ENCODE data around the gene ZNF292. TPM values are rescaled to one million over a fixed set of nuclear protein-coding genes. Genes with fewer than 3 reads are reported as not detected.
"Not testable (repeated sequence)": the region's sequence is repeated elsewhere in the genome, so short reads cannot be mapped to it uniquely, and the experiment has no call there.

Gene ZNF292
- total RNA-seq, 1 donor from 2014 or later, result 25.5 TPM

GRCh38 chr6:87264481-87264880 is 109.1 kb downstream of the ZNF292 start:
- DNase-seq (ENCODE audit: extremely low read depth, low read depth, low spot score), result no peak

DNA sequence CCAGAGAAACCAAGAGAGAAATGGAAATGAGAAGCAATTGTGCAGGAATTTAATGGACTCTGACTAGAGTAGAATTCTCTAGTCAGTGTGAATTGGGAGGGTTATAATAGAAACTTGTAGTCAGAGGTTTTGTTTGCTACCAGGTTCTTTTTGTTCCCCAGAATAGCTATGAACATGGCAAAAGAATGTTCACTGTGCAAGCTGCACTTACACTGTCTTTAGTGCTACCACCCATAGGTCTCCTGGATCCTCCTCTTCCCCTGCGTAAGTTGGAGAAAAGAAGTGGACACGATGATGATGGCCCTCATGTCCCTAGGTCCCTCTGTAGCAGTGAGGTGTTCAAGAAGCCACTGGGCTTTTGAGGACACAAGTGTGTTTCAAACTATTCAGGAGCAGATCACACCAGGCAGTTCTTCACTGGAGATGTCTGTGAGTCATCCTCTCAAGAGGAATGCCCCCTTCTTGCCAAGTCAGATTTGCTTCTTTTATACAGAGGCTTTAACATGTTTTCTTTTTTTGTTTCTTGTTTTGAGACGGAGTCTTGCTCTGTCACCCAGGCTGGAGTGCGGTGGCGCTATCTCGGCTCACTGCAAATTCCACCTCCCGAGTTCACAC is 119.4 kb downstream of the ZNF292 start:
- no peak for DNase-seq (ENCODE audit: extremely low read depth, low read depth, low spot score)

- no peak for DNase-seq (ENCODE audit: extremely low read depth, low read depth, low spot score)
Measured at GRCh38 chr6:87276624-87277023, 121.3 kb downstream of the ZNF292 start.

- peak; percentile 5 for DNase-seq (ENCODE audit: extremely low read depth, low read depth, low spot score)
Measured at GRCh38 chr6:87277123-87277522, 121.8 kb downstream of the ZNF292 start.

DNA sequence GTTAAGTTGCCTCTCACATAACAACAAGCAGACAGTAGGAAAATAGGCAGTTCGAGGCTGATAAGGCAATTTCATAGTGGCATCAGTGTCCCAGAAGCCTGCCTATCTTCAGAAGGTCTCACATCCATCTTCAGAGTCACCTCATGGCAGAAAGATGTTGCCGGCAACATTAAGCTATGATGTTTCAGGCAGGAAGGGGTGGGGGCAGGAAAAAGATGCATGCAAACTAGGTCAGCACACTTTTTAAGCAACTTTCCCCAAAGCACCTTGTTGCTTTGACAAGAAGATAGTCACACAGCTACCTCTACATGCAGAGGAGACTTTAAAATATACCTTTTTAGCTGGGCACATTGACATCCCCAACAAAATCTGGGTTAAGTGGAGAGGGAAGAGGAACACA is 123.8 kb downstream of the ZNF292 start:
- DNase-seq (ENCODE audit: extremely low read depth, low read depth, low spot score), result no peak

- no peak for DNase-seq (ENCODE audit: extremely low read depth, low read depth, low spot score)
Measured at GRCh38 chr6:87281426-87281825, 126.1 kb downstream of the ZNF292 start.

DNA sequence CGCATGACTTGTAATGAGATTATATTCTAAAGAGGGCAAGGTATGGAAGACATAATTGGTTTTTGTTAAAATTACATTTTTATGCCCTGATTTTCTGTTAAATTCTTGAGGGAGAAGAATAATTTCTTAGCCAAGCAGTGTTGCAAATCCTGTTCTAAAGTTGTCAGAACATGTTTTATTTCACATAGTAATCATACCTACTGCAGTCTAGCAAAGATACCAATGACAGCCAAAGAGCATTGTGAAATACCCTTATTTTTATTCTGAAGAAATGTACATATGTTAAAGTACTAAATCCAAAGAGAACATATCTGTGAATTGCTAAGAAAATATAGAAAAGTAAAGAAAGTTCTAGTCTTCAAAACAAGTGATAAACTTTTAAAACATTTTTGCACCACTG is 127.4 kb downstream of the ZNF292 start:
- no peak for DNase-seq (ENCODE audit: extremely low read depth, low read depth, low spot score)

GRCh38 chr6:87283461-87283860 is 128.1 kb downstream of the ZNF292 start:
- DNase-seq (ENCODE audit: extremely low read depth, low read depth, low spot score), result no peak

DNA sequence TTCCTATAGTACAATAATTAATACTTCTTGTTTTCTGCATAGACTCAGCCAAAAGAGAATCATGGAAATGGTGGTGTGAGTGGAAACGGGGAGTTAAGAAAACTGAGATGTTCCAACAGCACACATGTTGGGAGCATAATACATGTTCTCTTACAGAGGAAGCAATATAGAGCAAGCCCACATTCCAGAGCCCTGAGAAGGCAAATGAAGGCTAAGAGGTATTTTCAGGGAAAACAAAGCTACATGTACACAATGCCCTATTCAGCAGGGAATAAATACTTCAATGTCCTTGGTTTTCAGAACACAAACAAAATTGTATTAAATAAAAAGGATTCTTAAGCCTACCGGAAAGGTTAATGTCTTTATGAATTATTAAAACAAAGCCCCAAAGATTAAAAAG is 131.9 kb downstream of the ZNF292 start:
- peak; percentile 20 for DNase-seq (ENCODE audit: extremely low read depth, low read depth, low spot score)

DNA sequence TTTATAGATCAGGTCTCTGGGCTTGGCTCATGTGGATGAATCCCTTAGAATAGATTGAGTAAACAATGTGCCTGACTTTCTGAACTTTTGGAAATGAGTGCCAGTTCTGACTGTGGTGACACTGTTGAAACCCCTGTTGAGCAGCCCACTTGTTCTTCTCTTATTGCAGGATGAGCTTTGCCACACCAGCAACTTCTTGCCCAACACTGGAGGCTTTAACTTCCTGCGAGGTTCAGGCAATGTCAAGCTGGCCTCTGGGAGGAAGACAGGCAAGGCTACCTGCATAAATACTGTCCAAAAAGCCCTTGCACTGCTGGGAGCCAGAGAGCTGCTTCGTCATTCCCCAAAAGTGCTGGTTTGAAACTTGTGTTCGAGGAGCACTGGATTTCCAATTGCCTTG is 134.2 kb downstream of the ZNF292 start:
- DNase-seq (ENCODE audit: extremely low read depth, low read depth, low spot score), result no peak

- no peak for DNase-seq (ENCODE audit: extremely low read depth, low read depth, low spot score)
Measured at GRCh38 chr6:87291883-87292282, 136.5 kb downstream of the ZNF292 start.

- DNase-seq (ENCODE audit: extremely low read depth, low read depth, low spot score), result no peak
Measured at GRCh38 chr6:87293526-87293925, 138.2 kb downstream of the ZNF292 start.

GRCh38 chr6:87297119-87297518 is 141.8 kb downstream of the ZNF292 start:
- DNase-seq (ENCODE audit: extremely low read depth, low read depth, low spot score), result no peak

DNA sequence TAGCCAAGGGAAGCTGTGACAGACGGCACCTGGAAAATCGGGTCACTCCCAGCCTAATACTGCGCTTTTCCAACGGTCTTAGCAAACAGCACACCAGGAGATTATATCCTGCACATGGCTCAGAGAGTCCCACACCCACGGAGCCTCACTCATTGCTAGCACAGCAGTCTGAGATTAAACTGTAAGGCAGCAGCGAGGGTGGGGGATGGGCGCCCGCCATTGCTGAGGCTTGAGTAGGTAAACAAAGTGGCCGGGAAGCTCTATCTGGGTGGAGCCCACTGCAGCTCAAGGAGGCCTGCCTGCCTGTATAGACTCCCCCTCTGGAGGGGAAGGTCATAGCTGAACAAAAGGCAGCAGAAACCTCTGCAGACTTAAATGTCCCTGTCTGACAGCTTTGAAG is 145.9 kb downstream of the ZNF292 start:
- not testable (repeated sequence) for DNase-seq (ENCODE audit: extremely low read depth, low read depth, low spot score)

GRCh38 chr6:87308970-87309369 is 153.6 kb downstream of the ZNF292 start:
- DNase-seq (ENCODE audit: extremely low read depth, low read depth, low spot score), result no peak

DNA sequence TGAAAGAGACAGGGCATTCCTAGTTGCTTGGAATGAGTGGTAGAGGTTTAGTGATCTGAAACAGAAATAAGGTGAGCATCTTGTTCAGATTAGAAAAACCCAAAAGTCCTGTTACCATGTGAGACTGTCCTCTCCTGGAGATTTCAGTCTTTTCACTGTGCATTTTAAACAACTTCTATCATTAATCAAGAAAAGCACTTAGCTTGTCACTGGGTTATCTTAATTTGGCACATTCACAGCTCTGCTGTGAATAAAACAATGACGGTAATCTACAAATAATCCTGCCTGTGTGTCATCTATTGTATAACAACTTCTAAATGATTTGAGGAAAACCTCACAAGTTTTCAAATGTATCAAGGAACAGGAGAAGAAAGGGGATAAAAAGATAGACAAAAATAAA is 157.5 kb downstream of the ZNF292 start:
- DNase-seq (ENCODE audit: extremely low read depth, low read depth, low spot score), result no peak

Other genes with a start within 250 kb of the ZNF292 start
- gene HTR1E, start 218.0 kb upstream of the ZNF292 start, total RNA-seq, result not detected in 2 replicates
- gene CGA, start 60.5 kb upstream of the ZNF292 start, total RNA-seq, result not detected in 2 replicates
- gene SMIM8, start 167.0 kb downstream of the ZNF292 start, total RNA-seq, result 4.1 and 6.4 TPM in 2 replicates
- gene GJB7, start 173.7 kb downstream of the ZNF292 start, total RNA-seq, result not detected in 2 replicates
- 0.15 and 3.0 TPM in 2 replicates for gene C6orf163, start 189.2 kb downstream of the ZNF292 start, total RNA-seq